MV-4-11 (cell line): ENCODE data around the gene HNRNPH1.
"Not testable (repeated sequence)": the region's sequence is repeated elsewhere in the genome, so short reads cannot be mapped to it uniquely, and the experiment has no call there.

Source experiments
- DNase-seq: peaks from one replicate; lab custom pipeline; 2025; lab: John Stamatoyannopoulos, UW

The HNRNPH1 gene, protein sequence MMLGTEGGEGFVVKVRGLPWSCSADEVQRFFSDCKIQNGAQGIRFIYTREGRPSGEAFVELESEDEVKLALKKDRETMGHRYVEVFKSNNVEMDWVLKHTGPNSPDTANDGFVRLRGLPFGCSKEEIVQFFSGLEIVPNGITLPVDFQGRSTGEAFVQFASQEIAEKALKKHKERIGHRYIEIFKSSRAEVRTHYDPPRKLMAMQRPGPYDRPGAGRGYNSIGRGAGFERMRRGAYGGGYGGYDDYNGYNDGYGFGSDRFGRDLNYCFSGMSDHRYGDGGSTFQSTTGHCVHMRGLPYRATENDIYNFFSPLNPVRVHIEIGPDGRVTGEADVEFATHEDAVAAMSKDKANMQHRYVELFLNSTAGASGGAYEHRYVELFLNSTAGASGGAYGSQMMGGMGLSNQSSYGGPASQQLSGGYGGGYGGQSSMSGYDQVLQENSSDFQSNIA

DNA sequence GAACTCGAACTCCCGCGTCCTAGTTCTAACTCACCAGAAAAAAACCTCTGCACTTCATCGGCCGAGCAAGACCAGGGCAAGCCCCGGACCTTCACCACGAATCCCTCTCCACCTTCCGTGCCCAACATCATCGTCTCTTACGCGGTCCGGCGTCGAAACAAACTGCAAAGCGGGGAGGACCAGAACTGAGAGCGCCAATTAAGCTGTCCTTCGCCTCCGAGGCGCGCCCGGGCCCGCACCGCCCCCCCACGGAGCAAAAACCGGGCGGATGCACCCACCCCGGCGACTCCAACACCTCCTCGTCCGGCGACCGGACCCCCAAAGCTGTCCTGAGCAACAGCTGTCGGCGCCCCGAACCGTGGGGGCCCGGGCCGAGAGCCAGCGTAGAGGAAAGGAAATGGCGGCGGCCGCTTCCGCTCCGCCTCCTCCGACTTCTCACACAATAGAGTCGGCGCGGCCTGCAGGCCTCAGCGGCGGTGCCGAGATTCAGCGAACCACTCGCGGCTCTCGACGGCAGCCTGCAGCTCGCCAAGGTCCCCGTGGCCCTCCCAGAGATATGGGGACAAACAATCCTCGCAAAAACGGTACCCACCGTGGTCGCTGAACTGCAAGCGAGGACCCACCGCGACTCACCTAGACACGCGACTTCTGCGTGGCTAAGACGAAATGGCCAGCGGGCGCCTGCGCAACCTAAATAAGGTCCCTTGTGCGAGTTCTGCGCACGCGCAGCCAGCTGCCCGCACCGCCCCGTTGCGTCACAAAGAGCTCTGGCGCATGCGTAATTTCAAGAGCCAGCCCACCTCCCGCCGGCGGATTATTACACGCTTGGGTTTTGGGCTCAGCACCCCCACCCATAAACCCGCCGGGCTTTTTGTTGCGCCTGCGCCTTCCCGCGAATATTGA lies at the start of gene HNRNPH1:
Gene HNRNPH1 (minus strand): TSS at position 669 of the 903 bp plus-strand sequence. CDS start 538 bp downstream, at position 131.
- peak; percentile 99 for DNase-seq

DNA sequence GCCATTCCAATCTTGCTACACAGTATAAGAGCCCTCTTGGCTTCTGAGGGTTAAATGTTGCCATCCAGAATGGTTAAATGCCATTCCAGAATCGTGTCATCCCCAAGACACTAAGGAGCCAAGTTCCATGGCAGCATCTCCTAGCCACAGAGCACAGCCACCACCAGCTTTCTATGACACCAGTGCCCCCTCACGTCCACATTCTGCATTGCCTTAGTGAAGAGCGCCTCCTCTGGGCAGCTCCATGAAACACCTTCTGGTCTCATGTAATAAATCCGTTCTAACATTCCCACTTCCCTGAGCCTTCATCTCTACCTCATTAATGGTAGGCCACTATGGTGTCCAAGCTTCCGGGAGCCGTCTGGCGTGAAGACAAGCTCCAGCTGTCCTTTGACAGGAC lies 44.9 kb upstream of the HNRNPH1 start:
- peak; percentile 50 for DNase-seq

DNA sequence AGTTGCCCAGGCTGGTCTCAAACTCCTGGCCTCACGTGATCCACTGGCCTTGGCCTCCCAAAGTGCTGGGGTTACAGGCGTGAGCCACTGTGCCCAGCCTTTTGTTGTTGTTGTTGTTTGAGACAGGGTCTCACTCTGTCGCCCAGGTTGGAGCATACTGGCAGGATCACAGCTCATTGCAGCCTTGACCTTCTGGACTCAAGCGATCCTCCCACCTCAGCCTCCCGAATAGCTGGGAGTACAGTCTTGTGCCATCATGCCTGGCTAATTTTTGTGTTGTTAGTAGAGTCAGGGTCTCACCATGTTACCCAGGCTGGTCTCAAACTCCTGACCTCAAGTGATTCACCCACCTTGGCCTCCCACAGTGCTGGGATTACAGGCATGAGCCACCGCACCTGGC lies 38.2 kb upstream of the HNRNPH1 start:
- DNase-seq: not testable (repeated sequence)

DNA sequence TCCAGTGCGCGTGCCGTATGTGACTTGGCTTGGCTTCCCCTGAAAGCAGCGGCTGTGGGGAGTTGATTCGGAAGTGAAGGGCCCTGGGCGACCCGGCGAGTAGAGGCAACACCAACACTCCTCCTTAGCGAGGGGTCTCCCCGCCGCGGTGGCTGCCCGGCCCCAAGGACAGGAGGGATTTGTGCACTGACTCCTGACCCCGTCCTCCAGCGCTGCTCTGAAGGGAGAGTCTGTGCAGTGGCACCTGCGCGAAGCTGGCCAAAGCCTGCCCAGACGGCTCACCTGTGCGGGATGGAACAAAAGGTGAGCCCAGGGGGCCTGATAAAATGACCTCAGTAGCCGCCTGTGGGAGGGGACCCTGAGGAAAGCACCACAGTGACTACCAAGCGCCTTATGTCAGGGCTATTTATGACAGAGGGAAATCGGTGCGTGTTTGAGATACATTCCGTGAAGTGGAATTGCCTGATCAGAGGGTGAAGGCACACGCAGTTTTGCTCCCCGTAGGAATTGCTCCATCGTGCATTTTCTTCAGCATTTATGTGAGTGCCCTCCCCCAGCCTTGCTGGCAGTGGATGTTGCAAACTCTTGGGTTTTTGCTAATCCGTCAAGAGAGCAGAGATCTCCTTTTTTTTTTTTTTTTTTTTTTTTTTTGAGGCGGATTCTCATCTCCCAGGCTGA lies 34.8 kb upstream of the HNRNPH1 start:
- DNase-seq: peak; percentile 96

DNA sequence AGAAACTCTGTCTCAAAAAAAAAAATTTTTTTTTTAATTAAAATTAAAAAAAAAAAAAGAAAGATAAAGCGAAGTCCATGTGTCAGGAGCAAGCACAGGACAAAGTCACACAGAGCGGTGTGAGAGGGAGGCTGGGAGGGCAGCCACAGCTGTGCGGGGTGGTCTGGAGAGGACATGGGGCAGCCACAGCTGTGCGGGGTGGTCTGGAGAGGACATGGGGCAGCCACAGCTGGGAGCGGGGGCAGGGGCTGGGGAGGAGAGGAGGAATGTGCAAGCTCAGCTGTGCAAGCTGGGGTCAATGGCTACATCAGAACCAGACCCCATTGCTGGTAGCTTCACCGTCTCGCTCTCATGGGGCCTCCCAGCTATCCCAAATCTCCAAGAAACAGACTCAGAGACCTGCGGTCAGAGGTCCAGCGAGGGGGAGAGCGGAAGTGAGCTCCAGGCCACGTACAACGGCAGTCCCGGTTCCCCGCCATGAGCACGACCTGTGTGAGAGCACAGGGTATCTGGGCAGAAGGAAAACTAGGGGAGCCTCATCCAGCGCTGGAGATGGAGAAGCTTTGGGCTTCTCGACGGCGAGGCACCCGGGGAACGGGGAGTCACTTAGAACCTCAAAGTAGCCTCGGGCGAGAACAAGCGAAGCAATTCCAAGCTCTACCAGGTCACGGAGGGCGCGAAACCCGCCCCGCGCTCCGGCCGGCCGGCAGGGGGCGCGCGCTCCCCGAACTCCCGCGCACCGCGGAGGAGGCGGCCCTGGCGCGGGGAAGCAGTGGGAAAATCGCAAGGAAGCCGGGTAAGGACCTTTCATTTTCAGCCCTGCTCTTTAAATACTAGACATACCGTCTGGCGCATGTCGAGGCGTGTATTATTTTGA lies 34.1 kb upstream of the HNRNPH1 start:
- not testable (repeated sequence) for DNase-seq

DNA sequence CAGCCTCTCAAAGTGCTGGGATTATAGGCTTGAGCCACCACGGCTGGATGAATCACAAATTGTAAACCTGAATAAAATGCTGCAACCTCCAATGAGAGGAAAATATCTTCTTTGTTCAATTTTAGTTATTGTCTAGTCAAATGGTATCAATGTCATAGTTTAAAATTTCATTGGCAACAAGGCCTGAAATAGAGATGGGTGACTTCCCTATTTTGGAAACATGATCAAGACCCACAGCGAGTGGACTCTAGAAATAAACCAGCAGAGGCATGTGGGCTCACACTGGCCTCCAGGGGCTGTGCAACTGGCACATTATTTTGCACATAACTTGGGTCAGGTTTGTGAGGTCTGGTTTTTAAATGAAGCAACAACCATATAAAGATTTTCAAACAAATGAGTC lies 29.7 kb upstream of the HNRNPH1 start:
- peak; percentile 60 for DNase-seq

DNA sequence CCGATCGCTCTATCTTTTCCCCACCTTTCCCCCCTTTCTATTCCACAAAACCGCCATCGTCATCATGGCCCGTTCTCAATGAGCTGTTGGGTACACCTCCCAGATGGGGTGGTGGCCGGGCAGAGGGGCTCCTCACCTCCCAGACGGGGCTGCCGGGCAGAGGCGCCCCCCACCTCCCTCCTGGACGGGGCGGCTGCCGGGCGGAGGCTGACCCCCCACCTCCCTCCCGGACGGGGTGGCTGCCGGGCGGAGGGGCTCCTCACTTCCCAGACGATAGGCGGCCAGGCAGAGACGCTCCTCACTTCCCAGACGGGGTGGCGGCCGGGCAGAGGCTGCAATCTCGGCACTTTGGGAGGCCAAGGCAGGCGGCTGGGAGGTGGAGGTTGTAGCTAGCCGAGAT lies 26.8 kb upstream of the HNRNPH1 start:
- DNase-seq: not testable (repeated sequence)

DNA sequence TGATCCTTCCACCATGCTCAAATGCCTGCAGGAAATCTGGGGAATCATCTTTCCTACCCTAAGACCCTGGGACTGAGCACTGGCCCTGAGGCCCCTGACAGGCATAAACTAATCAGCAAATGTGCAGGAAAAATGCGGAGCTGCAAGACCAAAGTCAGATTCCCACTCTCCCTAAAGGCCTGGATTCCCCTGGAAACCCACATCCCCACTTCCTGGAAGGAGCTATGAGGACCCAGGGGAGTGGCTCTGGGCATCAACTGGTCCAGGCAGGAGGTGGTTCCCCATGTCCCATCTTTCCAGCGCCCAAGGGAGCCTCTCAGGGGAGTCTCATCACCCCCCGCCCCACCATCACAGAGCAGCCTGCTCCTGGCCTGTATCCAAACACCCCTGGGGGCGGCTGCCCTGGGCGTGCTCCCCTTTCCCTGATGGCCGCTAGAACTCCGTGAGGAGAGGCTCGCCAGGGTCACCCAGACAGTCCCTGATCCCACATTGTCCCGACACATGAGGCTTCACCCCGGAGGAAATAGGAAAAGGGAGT lies 25.8 kb upstream of the HNRNPH1 start:
- not testable (repeated sequence) for DNase-seq

DNA sequence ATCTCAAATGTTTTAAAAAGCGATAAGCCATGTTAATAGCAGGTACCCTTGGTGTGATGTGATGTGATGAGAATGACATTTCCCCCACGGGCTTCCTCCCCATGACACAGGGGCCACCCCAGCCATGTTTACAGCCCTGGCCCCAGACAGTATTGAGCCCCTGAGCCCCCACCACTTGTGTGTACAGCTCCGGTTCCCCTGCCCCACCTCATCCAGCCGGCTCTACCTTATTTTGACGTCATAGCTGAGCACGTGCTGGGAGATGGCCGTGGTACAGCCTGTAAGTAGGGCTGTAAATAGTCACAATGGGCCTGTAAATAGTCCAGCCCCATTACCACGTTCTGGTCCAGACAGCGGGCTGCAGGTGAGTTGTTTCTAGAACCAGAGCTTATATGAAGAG lies 24.9 kb upstream of the HNRNPH1 start:
- no peak for DNase-seq

DNA sequence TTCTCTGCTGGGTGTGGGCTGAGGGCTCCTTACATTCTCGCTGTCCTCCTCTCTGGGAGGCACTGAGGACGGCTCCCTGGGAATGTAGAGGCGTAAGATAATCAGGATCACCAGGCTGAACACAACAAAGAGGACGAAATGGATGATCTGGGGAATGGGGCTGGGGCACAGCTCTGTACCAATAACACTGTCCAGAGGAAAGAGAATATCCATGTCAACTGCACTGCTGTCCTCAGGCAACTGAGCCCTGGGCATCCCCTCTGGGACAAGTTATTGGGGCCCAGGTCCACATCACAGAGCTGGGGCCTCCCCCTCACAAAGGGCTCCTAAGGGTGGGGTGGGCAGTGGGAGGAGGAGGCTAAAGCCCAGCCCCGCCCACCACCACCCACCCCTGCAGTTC lies 21.3 kb upstream of the HNRNPH1 start:
- not testable (repeated sequence) for DNase-seq

DNA sequence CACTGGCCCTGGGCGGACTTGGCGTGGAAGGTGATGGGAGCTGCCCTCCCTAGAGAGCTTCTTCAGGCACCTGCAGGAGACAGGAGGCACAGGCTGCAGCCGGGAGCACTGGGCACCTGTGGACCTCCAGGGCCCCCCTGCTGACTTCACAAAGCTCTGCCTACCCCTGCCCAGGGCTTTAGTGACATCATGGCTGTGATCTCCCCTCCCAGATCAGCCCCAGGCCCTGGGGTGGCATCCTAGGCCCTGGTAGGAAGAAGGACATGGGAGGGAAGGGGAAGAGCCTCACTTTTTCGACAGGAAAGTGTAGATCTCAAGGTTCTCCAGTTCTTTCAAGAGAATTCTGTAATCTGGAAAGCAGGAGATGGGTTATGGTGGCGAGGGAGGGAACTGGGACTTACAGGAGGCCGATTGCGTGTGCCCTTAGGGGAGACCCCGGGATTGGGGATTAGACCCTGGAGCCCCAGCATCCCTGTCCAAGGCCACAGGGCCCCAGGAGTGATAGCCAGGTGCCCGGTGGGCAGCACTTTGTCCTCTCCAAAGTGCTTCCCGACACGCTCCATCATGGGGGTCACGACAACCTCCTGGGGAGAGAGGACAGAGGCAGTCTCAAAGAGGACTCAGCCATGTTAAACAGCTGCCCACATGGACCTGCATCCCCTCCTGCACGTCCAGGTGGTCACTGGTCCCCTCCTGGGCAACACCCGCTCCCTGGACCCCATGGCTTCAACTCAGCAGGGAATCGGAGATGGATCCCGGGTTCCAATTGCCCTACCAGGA lies 19.9 kb upstream of the HNRNPH1 start:
- DNase-seq: not testable (repeated sequence)

DNA sequence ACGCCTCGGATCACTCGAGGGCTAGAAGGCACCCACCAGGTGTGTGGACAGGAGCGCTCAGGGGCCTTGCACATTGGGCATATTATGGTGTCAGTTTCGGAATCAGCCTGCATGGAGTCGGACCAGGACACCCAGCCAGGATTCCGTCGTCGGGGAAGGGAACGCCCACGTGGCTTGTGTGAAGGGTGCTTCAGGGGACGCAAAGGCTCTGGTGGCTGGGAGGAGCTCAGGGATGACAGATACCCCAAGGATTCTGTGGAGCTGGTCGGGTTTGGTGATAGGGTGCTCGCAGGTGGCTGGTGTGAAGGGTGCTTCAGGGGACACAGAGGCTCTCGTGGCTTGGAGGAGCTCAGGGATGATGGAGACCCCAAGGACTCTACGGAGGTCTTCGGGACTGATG lies 19.2 kb upstream of the HNRNPH1 start:
- not testable (repeated sequence) for DNase-seq

DNA sequence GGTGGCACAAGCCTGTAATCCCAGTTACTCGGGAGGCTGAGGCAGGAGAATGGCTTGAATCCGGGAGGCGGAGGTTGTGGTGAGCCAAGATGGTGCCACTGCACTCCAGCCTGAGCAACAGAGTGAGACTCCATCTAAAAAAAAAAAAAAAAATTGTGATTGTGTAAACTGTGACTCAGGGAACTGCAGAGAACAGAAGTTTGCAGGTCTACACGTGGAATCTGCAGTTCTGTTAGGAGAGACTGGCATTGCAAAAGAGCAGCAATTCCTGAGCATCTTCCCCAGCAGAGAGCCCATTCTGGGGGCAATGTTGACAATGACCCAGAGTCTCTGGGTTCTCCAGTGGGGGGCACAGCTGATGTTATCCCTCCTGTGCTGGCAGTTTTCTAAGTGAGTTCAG lies 18.3 kb upstream of the HNRNPH1 start:
- DNase-seq: not testable (repeated sequence)

DNA sequence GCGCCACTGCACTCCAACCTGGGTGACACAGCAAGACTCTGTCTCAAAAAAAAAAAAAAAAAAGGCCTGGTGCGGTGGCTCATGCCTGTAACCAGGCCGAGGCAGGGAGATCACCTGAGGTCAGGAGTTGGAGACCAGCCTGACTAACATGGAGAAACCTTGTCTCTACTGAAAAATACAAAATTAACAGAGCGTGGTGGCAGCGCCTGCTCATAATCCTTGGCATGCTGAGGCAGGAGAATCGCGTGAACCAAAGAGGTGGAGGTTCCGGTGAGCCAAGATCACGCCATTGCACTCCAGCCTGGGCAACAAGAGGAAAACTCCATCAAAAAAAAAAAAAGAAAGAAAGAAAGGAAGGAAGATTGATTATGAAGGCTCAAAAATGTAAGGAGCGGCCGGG lies 15.8 kb upstream of the HNRNPH1 start:
- not testable (repeated sequence) for DNase-seq

DNA sequence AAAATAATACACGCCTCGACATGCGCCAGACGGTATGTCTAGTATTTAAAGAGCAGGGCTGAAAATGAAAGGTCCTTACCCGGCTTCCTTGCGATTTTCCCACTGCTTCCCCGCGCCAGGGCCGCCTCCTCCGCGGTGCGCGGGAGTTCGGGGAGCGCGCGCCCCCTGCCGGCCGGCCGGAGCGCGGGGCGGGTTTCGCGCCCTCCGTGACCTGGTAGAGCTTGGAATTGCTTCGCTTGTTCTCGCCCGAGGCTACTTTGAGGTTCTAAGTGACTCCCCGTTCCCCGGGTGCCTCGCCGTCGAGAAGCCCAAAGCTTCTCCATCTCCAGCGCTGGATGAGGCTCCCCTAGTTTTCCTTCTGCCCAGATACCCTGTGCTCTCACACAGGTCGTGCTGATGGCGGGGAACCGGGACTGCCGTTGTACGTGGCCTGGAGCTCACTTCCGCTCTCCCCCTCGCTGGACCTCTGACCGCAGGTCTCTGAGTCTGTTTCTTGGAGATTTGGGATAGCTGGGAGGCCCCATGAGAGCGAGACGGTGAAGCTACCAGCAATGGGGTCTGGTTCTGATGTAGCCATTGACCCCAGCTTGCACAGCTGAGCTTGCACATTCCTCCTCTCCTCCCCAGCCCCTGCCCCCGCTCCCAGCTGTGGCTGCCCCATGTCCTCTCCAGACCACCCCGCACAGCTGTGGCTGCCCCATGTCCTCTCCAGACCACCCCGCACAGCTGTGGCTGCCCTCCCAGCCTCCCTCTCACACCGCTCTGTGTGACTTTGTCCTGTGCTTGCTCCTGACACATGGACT lies 11.1 kb upstream of the HNRNPH1 start:
- DNase-seq: not testable (repeated sequence)

DNA sequence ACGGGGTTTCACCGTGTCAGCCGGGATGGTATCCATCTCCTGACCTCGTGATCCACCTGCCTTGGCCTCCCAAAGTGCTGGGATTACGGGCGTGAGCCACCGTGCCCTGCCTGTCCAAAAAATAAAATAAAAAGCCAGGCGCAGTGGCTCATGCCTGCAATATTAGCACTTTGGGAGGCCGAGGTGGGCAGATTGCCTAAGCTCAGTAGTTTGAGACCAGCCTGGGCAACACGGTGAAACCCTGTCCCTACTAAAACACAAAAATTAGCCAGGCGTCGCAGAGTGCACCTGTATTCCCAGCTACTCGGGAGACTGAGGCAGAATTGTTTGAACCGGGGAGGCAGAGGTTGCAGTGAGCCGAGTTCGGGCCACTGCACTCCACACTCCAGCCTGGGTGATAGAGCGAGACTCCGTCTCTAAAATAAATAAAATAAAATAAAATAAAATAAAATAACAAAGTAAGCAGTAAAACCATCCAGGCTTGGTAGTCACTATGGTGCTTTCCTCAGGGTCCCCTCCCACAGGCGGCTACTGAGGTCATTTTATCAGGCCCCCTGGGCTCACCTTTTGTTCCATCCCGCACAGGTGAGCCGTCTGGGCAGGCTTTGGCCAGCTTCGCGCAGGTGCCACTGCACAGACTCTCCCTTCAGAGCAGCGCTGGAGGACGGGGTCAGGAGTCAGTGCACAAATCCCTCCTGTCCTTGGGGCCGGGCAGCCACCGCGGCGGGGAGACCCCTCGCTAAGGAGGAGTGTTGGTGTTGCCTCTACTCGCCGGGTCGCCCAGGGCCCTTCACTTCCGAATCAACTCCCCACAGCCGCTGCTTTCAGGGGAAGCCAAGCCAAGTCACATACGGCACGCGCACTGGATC lies 10.3 kb upstream of the HNRNPH1 start:
- not testable (repeated sequence) for DNase-seq

DNA sequence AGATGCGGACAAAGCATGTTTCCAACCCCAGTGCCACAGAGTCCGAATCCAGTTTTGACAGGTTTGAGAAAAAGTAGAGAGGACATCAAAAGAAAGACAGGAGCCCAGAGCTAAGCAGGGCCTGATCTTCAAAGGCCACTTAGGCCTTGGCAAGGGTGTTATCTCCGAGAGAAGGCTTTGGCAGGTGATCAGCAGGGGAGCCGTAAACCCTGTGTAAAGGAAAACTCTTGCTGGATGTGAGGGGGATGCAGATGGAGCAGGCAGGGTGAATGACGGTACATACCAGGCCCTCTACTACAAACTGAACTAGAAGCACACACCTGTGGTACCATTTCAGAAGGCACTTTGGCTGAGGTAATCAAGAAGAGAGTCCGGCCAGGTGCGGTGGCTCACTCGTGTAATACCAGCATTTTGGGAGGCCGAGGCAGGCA lies 1.4 kb upstream of the HNRNPH1 start:
- no peak for DNase-seq
